CD14-positive monocyte (primary cell): Measurements from ENCODE around the gene UBR7. TPM values are rescaled to one million over a fixed set of nuclear protein-coding genes. Genes with fewer than 3 reads are reported as not detected.

ENCODE experiments used
- DNase-seq, 3 donors: peaks; one replicate each; pipeline ENCODE4 v3.0.0-alpha.2; 2011 to 2022
- H2AFZ ChIP-seq: 2 replicates; pipeline ENCODE4 v1.6.0; 2012; ENCODE audit warnings: mild to moderate bottlenecking, low read depth, low read length, inconsistent platforms; ENCODE audit not compliant: insufficient read depth, poor library complexity, severe bottlenecking
- H3K27ac ChIP-seq, 2 donors: 1 replicate in 1 of 2; 2 replicates in 1 of 2; pipeline ENCODE4 v1.5.1; 2012 to 2013; ENCODE audit warnings: low read length in 2 of 2, control low read depth in 1 of 2, inconsistent platforms in 1 of 2, low read depth in 1 of 2, mild to moderate bottlenecking in 1 of 2
- H3K27me3 ChIP-seq, 2 donors: one replicate each; pipeline versions ENCODE4 v1.6.0 to v1.6.1; 2011 to 2013; ENCODE audit warnings: low read length in 2 of 2; ENCODE audit not compliant: control insufficient read depth in 2 of 2, insufficient read depth in 2 of 2
- H3K36me3 ChIP-seq, 2 donors: replicated peaks in 1 of 2; 1 replicate in 1 of 2; 2 replicates in 1 of 2; pipeline versions ENCODE4 v1.5.1 to v1.6.1; 2012 to 2013; ENCODE audit warnings: low read length in 2 of 2, control low read depth in 1 of 2, inconsistent platforms in 1 of 2, mild to moderate bottlenecking in 1 of 2; ENCODE audit not compliant: insufficient read depth in 2 of 2, control insufficient read depth in 1 of 2
- H3K4me1 ChIP-seq, 2 donors: 1 replicate in 1 of 2; 2 replicates in 1 of 2; pipeline versions ENCODE4 v1.5.1 to v1.6.1; 2012 to 2013; ENCODE audit warnings: low read length in 2 of 2, control low read depth in 1 of 2, inconsistent platforms in 1 of 2, mild to moderate bottlenecking in 1 of 2, moderate library complexity in 1 of 2; ENCODE audit not compliant: insufficient read depth in 2 of 2, control insufficient read depth in 1 of 2
- H3K4me2 ChIP-seq: replicated peaks from 2 replicates; pipeline ENCODE3; 2012; ENCODE audit warnings: low read length, moderate library complexity, mild to moderate bottlenecking; ENCODE audit not compliant: poor library complexity, severe bottlenecking; ENCODE audit errors: extremely low read depth
- H3K4me3 ChIP-seq, 3 experiments: fragments of 200-600 bp in 1 of 3; sonication (generic) in 1 of 3; replicated peaks in 1 of 3; 1 replicate in 2 of 3; 2 replicates in 1 of 3; pipeline ENCODE4 v1.5.1; 2011 to 2013; ENCODE audit warnings: low read length in 3 of 3, mild to moderate bottlenecking in 3 of 3, control low read depth in 2 of 3, low read depth in 2 of 3, inconsistent platforms in 1 of 3, moderate library complexity in 1 of 3
- H3K79me2 ChIP-seq: 2 replicates; pipeline ENCODE4 v1.6.0; 2012; ENCODE audit warnings: mild to moderate bottlenecking, control low read depth, inconsistent platforms, low read length, moderate library complexity; ENCODE audit not compliant: insufficient read depth
- H3K9ac ChIP-seq: 2 replicates; pipeline ENCODE4 v1.6.0; 2017; ENCODE audit warnings: low read length, mild to moderate bottlenecking; ENCODE audit not compliant: insufficient read depth, poor library complexity, severe bottlenecking
- H3K9me3 ChIP-seq, 2 donors: replicated peaks in 1 of 2; 1 replicate in 1 of 2; 2 replicates in 1 of 2; pipeline versions ENCODE4 v1.5.1 to v1.6.1; 2012 to 2013; ENCODE audit warnings: low read length in 2 of 2, control low read depth in 1 of 2; ENCODE audit not compliant: control insufficient read depth in 1 of 2, insufficient read depth in 1 of 2
- H4K20me1 ChIP-seq: 2 replicates; pipeline ENCODE4 v1.6.0; 2012; ENCODE audit warnings: mild to moderate bottlenecking, low read length, control low read depth, moderate library complexity; ENCODE audit not compliant: insufficient read depth
- H3K27ac Mint-ChIP-seq, 7 donors: one replicate each; pipeline ENCODE4 v1.8.0; 2020; ENCODE audit warnings: mild to moderate bottlenecking in 7 of 7, mixed read lengths in 7 of 7, moderate library complexity in 6 of 7, inconsistent platforms in 2 of 7
- H3K27me3 Mint-ChIP-seq, 3 donors: one replicate each; pipeline ENCODE4 v1.8.0; 2021 to 2022; ENCODE audit warnings: low read depth in 3 of 3, mild to moderate bottlenecking in 3 of 3, mixed read lengths in 3 of 3, moderate library complexity in 3 of 3, inconsistent platforms in 1 of 3
- H3K36me3 Mint-ChIP-seq, 2 donors: one replicate each; pipeline ENCODE4 v1.8.0; 2020; ENCODE audit warnings: mixed read lengths in 2 of 2, inconsistent platforms in 1 of 2, mild to moderate bottlenecking in 1 of 2
- H3K4me1 Mint-ChIP-seq: one replicate; pipeline ENCODE4 v1.8.0; 2020; ENCODE audit warnings: mild to moderate bottlenecking, mixed read lengths
- H3K4me3 Mint-ChIP-seq, 2 donors: one replicate each; pipeline ENCODE4 v1.8.0; 2020; ENCODE audit warnings: mild to moderate bottlenecking in 2 of 2, mixed read lengths in 2 of 2, moderate library complexity in 1 of 2
- H3K9me3 Mint-ChIP-seq, 7 donors: one replicate each; pipeline ENCODE4 v1.8.0; 2020 to 2022; ENCODE audit warnings: mixed read lengths in 7 of 7, mild to moderate bottlenecking in 6 of 7, moderate library complexity in 6 of 7, inconsistent platforms in 2 of 7
- WGBS: methylation state at CpG from one replicate; pipeline ENCODE4 v1.1.5; 2013; ENCODE audit warnings: missing lambda C conversion rate; ENCODE audit not compliant: insufficient coverage; 5-methylcytosine and 5-hydroxymethylcytosine counted together
- intact Hi-C, 2 donors: fragments of 100-400 bp; cut with micrococcal nuclease; formaldehyde crosslinking; loops; one replicate each; pipeline versions ENCODE4 v1.15.0 to v1.15.1; 2023
- polyA plus RNA-seq, 3 donors: library from polyadenylated mRNA; depleted of rRNA in 1 of 3; unstranded in 2 of 3; stranded (reverse) in 1 of 3; fragments of 300-500 nt in 2 of 3; fragments of >200 nt in 1 of 3; fragmentation: Illumina TruSeq in 2 of 3; gene quantifications; 1 replicate in 2 of 3; 2 replicates in 1 of 3; pipeline ENCODE4 v1.2.3, GENCODE V29; 2012 to 2021
- TF ChIP-seq, protein P1 (sequence below): fragments of 200-600 bp; IDR thresholded peaks from one replicate; pipeline ENCODE4 v1.8.0; 2022; ENCODE audit warnings: antibody characterized with exemption, mild to moderate bottlenecking

UBR7 gene
- polyA plus RNA-seq, 3 donors = 8.2 to 16.7 (median 14.0) TPM

DNA sequence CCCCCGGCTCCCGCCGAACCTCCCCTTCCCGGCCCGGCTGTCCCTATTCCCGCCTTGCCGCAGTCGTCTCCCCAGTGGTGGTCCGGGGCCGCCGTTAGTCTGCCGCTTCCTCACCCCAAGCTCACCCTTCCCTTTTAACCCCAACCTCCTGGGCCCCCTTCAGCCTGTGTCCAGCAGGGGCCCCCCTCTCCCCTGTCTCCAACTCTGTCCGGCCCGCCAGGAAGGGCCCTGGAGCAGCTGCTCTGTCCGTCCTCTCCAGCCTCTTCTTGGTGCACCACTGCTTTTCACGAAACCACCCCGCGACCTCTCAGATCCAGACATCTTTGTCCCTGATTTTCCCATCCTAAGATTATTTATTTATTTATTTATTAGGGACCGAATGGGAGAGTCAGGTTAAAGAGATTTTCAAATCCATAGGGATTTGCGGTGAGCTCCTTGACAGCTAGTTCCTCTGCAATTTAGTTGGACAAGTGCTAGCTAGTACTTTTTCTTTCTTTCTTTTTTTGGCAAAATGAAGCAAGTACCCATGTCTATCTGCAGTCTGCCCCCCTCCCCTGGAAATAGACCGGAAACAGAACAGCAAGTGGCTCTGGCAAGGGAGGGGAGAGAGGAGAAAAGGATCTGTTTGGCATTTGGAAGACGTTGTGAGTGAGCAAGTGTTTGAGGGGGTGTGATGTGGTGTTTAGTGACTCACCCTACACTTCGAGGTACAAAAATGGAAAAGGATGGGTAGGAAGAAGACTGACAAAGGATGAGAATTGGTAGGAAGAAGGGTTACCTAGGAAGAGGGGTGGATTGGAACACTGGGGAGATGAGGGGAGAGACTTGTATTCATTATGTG, 632 bp downstream of the UBR7 start:
- peak in 2 of 3 donors; percentile 27 to 49 for DNase-seq
- peak overlapping the region; percentile 33 to 97 (median 63) for H3K27ac Mint-ChIP-seq
- peaks cover 0 to 3% (median 1%) of the 10 kb centered on the region in 3 donors for H3K27me3 Mint-ChIP-seq
- peaks cover 37% of the 10 kb centered on the region for H3K4me1 Mint-ChIP-seq
- WGBS = 0% methylated on average over 16 of the region's 23 CpGs
- Histone ChIP-seq H3K79me2 (peaks cover 65% of the 10 kb centered on the region), H3K9ac (peak overlapping the region; percentile 65), H3K36me3 (peaks cover 8 to 20% of the 10 kb centered on the region in 2 donors), H3K9me3 (no peaks in the 10 kb centered on the region), H3K4me2 (peak overlapping the region; percentile 75), H3K27ac (peak overlapping the region; percentile 67 to 87), H3K4me3 (peak overlapping the region; percentile 58 to 90 (median 76)), H3K4me1 (peaks cover 24 to 32% of the 10 kb centered on the region in 2 donors), H3K27me3 (no peaks in the 10 kb centered on the region), H2AFZ (peak overlapping the region; percentile 88), H4K20me1 (peaks cover 17% of the 10 kb centered on the region)
- no peaks in the 10 kb centered on the region for H3K9me3 Mint-ChIP-seq
- TF ChIP-seq, protein P1, sequence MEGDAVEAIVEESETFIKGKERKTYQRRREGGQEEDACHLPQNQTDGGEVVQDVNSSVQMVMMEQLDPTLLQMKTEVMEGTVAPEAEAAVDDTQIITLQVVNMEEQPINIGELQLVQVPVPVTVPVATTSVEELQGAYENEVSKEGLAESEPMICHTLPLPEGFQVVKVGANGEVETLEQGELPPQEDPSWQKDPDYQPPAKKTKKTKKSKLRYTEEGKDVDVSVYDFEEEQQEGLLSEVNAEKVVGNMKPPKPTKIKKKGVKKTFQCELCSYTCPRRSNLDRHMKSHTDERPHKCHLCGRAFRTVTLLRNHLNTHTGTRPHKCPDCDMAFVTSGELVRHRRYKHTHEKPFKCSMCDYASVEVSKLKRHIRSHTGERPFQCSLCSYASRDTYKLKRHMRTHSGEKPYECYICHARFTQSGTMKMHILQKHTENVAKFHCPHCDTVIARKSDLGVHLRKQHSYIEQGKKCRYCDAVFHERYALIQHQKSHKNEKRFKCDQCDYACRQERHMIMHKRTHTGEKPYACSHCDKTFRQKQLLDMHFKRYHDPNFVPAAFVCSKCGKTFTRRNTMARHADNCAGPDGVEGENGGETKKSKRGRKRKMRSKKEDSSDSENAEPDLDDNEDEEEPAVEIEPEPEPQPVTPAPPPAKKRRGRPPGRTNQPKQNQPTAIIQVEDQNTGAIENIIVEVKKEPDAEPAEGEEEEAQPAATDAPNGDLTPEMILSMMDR = peak; percentile 23
- peak overlapping the region; percentile 93 to 97 for H3K4me3 Mint-ChIP-seq
- intact Hi-C loops = loop anchor here (2.0 to 10.0 kb wide), 2 partner anchors 23 to 127 kb away; partner anchors contain the start of genes BTBD7 (in 2 of the 2), LYSET (in 1 of the 2) and MOAP1 (in 1 of the 2)
- H3K36me3 Mint-ChIP-seq = peaks cover 15 to 21% of the 10 kb centered on the region in 2 donors

DNA sequence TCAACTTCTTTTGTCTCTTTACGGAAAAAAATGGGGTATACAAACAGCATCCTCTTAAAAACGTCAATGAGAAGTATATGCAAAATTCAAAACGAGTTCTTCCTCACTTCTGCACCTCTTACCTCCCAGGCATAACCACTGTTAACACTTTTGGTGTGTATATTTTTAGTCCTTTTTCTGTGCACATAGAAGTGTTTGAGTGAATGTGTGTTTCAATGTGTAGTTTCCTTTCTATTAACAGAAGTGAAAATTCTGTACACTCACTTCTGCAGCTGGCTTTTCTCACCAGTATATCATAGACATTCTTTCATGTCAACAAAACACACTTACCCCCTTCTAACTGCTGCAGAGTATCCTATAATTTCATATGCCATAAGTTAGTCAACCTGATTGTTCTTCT, 5.4 kb downstream of the UBR7 start:
- no peaks in the 10 kb centered on the region for H4K20me1 ChIP-seq
- H3K27me3 Mint-ChIP-seq = no peaks in the 10 kb centered on the region
- H3K9me3 ChIP-seq = no peaks in the 10 kb centered on the region
- intact Hi-C loops = no loop called here
- WGBS = no CpG with 5 or more reads among the region's 3 CpGs
- H3K36me3 ChIP-seq = peaks cover 38 to 65% of the 10 kb centered on the region in 2 donors
- peaks cover 13 to 14% of the 10 kb centered on the region in 2 donors for H3K4me1 ChIP-seq
- DNase-seq = no peak
- peaks cover 24% of the 10 kb centered on the region for H3K79me2 ChIP-seq
- TF ChIP-seq, protein P1 = no peak
- no peak overlapping the region for H2AFZ ChIP-seq
- no peak overlapping the region for H3K4me3 Mint-ChIP-seq
- H3K36me3 Mint-ChIP-seq = peaks cover 47 to 66% of the 10 kb centered on the region in 2 donors
- H3K27ac ChIP-seq = no peak overlapping the region
- no peaks in the 10 kb centered on the region for H3K9me3 Mint-ChIP-seq
- H3K27me3 ChIP-seq = no peaks in the 10 kb centered on the region
- H3K9ac ChIP-seq = no peak overlapping the region
- H3K27ac Mint-ChIP-seq = no peak overlapping the region
- H3K4me3 ChIP-seq = no peak overlapping the region
- H3K4me2 ChIP-seq = no peak overlapping the region
- peaks cover 15% of the 10 kb centered on the region for H3K4me1 Mint-ChIP-seq
